ENCODE results near the gene ANAPC4. TPM values are rescaled to one million over a fixed set of nuclear protein-coding genes. Genes with fewer than 3 reads are reported as not detected.

The ANAPC4 gene
- total RNA-seq, 6 donors from 2014 or later = 20.8 to 78.2 (median 27.2) TPM

DNA sequence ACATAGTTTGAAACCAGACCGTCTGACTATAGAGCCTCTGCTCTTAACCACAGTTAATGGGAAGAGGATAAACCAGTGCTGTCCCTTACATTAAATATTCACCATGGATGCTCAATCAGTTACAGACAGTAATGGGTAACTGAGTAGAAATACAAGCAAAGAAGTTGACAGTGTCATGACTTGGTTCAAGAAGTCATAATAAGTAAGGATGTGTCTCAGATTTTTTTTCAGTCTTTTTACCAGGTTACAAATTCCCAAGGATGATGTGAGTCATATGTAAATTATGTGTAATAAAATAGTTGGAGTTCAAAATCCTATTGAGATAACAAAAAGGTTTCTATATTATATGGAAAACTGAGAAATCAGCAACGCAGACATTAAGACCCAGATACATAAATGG lies 33.4 kb upstream of the ANAPC4 start:
- DNase-seq (no peak), ATAC-seq (ENCODE audit: low FRiP score in 2 of 2) (no peak)
- Histone ChIP-seq H3K36me3 (peaks cover 0 to 5% (median 0%) of the 10 kb centered on the region in 4 donors), H3K27ac (no peak overlapping the region), H3K9me3 (no peaks in the 10 kb centered on the region), H3K4me3 (no peak overlapping the region), H3K27me3 (no peaks in the 10 kb centered on the region), H3K4me1 (no peaks in the 10 kb centered on the region)
- WGBS, 2 donors = 95 to 97% methylated on average over 2 of the region's 2 CpGs
- TF ChIP-seq POLR2AphosphoS5 (IDR thresholded peaks at IDR 0.05) (no peak), POLR2A (IDR thresholded peaks at IDR 0.05) (no peak), EP300 (IDR thresholded peaks at IDR 0.05) (no peak)
- TF ChIP-seq, protein P1, sequence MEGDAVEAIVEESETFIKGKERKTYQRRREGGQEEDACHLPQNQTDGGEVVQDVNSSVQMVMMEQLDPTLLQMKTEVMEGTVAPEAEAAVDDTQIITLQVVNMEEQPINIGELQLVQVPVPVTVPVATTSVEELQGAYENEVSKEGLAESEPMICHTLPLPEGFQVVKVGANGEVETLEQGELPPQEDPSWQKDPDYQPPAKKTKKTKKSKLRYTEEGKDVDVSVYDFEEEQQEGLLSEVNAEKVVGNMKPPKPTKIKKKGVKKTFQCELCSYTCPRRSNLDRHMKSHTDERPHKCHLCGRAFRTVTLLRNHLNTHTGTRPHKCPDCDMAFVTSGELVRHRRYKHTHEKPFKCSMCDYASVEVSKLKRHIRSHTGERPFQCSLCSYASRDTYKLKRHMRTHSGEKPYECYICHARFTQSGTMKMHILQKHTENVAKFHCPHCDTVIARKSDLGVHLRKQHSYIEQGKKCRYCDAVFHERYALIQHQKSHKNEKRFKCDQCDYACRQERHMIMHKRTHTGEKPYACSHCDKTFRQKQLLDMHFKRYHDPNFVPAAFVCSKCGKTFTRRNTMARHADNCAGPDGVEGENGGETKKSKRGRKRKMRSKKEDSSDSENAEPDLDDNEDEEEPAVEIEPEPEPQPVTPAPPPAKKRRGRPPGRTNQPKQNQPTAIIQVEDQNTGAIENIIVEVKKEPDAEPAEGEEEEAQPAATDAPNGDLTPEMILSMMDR (IDR thresholded peaks at IDR 0.05) = no peak

DNA sequence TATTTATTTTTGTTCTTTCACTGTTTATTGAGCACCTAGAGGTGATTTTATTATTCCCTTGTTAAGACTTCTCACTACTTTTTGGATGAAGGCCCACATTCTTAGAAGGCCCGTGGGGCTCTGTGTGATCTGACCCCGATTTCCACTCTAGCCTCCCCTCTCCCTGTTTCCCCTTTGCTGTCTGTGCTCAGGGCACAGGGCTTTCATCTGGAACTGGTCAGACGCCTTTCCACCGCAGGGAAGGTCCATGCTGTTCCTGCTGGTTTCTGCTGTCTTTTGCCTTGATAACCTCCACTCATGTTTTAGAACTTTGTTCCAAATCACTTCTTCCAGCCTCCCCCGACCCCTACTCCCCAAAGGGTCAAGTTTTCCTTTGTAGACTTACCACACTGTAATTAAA lies 31.3 kb upstream of the ANAPC4 start:
- WGBS, 2 donors = 76 to 83% methylated on average over 5 of the region's 5 CpGs
- TF ChIP-seq POLR2A (IDR thresholded peaks at IDR 0.05) = no peak
- no peak for TF ChIP-seq EP300 (IDR thresholded peaks at IDR 0.05)
- TF ChIP-seq, protein P1 (IDR thresholded peaks at IDR 0.05) = no peak
- TF ChIP-seq POLR2AphosphoS5 (IDR thresholded peaks at IDR 0.05) = no peak
- H3K36me3 ChIP-seq = no peaks in the 10 kb centered on the region
- no peaks in the 10 kb centered on the region for H3K4me1 ChIP-seq
- H3K9me3 ChIP-seq = no peaks in the 10 kb centered on the region
- no peak overlapping the region for H3K27ac ChIP-seq
- no peak overlapping the region for H3K4me3 ChIP-seq
- DNase-seq (no peak), ATAC-seq (ENCODE audit: low FRiP score in 2 of 2) (no peak)
- H3K27me3 ChIP-seq = no peaks in the 10 kb centered on the region

DNA sequence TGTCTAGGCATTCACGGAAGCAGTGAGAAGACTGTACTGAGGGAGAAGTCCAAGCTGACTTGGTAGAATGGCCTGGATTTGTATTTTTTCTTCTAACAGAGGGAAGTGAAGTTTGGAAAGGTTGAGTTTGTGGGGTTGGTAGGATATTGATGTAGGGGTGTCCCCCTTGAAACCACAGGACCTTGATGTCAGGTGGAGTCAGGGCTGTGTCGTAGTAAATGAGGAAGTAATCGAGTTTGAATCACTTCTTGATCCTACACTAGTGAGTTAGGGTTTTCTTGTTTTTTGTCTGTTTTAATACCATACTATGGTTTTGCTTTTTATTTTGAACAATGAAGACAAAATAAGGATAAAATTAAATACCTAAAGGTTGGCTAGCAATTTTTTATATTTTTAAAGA lies 30.1 kb upstream of the ANAPC4 start:
- peaks cover 0 to 4% (median 0%) of the 10 kb centered on the region in 4 donors for H3K36me3 ChIP-seq
- TF ChIP-seq, protein P1 (IDR thresholded peaks at IDR 0.05) = no peak
- TF ChIP-seq POLR2AphosphoS5 (IDR thresholded peaks at IDR 0.05) (no peak), EP300 (IDR thresholded peaks at IDR 0.05) (no peak), POLR2A (IDR thresholded peaks at IDR 0.05) (no peak)
- no peak overlapping the region for H3K4me3 ChIP-seq
- H3K4me1 ChIP-seq = no peaks in the 10 kb centered on the region
- H3K27me3 ChIP-seq = no peaks in the 10 kb centered on the region
- DNase-seq = no peak
- no peak overlapping the region for H3K27ac ChIP-seq
- H3K9me3 ChIP-seq = no peaks in the 10 kb centered on the region
- WGBS, 2 donors = 67 to 82% methylated on average over 3 of the region's 3 CpGs
- no peak for ATAC-seq (ENCODE audit: low FRiP score in 2 of 2)

DNA sequence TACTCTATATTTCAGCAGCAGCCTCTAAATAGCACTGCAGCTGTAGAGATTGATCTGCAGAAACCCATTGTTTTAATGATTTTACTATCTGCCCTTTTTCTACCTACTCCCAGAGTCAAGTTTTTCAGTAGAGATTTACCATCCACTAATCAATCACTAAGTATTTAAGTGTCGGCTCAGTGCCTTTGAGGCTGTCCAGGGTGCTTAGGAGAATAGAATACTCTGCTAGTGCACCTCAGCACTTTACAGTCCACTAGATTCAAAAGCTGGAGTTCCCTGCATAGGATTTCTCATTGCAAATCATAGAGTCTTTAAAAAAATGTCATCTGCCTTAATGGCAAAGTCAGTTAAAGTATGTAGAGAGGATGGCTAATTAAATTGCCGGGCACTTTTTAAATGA lies 29.6 kb upstream of the ANAPC4 start:
- H3K9me3 ChIP-seq = no peaks in the 10 kb centered on the region
- DNase-seq (no peak), ATAC-seq (ENCODE audit: low FRiP score in 2 of 2) (no peak)
- H3K27me3 ChIP-seq = no peaks in the 10 kb centered on the region
- no peaks in the 10 kb centered on the region for H3K4me1 ChIP-seq
- H3K4me3 ChIP-seq = no peak overlapping the region
- no peak overlapping the region for H3K27ac ChIP-seq
- WGBS, 2 donors = 76 to 88% methylated on average over 2 of the region's 2 CpGs
- peaks cover 0 to 4% (median 0%) of the 10 kb centered on the region in 4 donors for H3K36me3 ChIP-seq
- TF ChIP-seq POLR2AphosphoS5 (IDR thresholded peaks at IDR 0.05) (no peak), POLR2A (IDR thresholded peaks at IDR 0.05) (no peak)

DNA sequence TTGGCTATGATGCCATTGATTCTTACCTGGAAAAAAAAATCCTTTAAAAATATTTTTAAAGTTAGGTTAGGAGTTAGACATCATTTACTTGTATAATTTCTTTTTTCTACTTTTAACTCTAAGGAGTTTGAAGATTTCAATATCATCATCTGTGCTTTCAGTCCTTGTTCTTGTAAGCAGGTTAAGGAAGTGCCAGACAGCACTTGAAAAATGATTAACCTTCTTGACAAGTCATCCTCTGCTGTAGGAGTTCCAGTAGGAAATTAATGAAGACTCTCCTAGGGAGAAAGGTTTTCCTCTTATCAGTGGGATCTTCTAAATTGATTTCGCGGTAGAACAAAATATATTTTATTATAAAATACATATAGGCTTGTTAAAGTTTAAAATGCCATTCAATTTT lies 29.1 kb upstream of the ANAPC4 start:
- no peak for TF ChIP-seq POLR2AphosphoS5 (IDR thresholded peaks at IDR 0.05)
- TF ChIP-seq EP300 (IDR thresholded peaks at IDR 0.05) = no peak
- TF ChIP-seq, protein P1 (IDR thresholded peaks at IDR 0.05) = no peak
- no peak for TF ChIP-seq POLR2A (IDR thresholded peaks at IDR 0.05)
- no peak for ATAC-seq (ENCODE audit: low FRiP score in 2 of 2)
- H3K36me3 ChIP-seq = peaks cover 0 to 4% (median 0%) of the 10 kb centered on the region in 4 donors
- no peaks in the 10 kb centered on the region for H3K27me3 ChIP-seq
- no peaks in the 10 kb centered on the region for H3K9me3 ChIP-seq
- 76 to 92% methylated on average over 2 of the region's 2 CpGs for WGBS, 2 donors
- no peak for DNase-seq
- no peaks in the 10 kb centered on the region for H3K4me1 ChIP-seq
- no peak overlapping the region for H3K27ac ChIP-seq
- no peak overlapping the region for H3K4me3 ChIP-seq

Measured in upper lobe of left lung (tissue), 6 donors.